Activated T-cell treated with anti-CD3 and anti-CD28 coated beads for 24 hours (primary cell): ENCODE data around the gene PHACTR3.
"Not testable (repeated sequence)": the region's sequence is repeated elsewhere in the genome, so short reads cannot be mapped to it uniquely, and the experiment has no call there.

Source experiments
- DNase-seq: peaks from one replicate; pipeline ENCODE4 v3.0.0-alpha.2; 2020; ENCODE audit warnings: low read depth

Gene PHACTR3

GRCh38 chr20:59589086-59589684 is 15.2 kb upstream of the PHACTR3 start:
- DNase-seq = no peak

DNA sequence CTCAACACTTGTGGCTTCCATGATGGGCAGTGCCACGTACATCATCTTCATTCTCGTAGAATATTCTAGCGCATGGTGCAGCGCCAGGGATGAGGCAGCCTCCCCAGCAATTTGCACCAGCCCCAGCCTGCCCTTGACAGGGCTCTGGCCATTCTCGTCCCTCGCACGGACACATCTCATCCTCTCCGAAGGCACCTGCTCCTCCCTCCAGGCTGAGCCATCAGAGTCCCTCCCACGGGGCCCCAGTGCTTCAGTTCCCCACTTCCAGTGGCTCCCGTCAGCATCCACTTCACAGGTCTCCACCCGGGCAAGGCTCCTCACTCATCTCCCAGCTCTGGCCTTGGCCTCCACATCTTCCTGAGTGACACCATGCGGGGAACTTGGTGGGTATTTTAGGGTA is 13.3 kb upstream of the PHACTR3 start:
- DNase-seq = no peak

GRCh38 chr20:59596690-59597089 is 7.7 kb upstream of the PHACTR3 start:
- DNase-seq = no peak

DNA sequence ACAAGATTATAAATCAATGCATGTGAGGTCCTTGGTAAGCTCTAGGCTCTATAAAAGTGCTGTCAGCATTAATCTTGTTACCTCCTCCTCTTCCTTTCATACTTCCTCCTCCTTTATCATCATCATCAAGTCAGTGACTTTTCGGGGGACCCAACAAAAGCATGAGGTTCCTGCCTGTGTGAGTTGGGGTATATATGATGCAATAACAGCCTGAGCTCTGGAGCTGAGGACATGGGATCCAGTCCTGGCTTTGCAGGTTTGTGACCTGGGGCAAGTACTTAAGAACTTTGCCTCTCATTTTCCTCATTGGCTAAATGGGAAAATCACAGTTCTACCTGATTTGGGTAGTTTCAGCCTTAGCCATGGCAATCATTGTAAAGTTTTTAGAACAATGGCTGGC is 7.1 kb upstream of the PHACTR3 start:
- DNase-seq = no peak

DNA sequence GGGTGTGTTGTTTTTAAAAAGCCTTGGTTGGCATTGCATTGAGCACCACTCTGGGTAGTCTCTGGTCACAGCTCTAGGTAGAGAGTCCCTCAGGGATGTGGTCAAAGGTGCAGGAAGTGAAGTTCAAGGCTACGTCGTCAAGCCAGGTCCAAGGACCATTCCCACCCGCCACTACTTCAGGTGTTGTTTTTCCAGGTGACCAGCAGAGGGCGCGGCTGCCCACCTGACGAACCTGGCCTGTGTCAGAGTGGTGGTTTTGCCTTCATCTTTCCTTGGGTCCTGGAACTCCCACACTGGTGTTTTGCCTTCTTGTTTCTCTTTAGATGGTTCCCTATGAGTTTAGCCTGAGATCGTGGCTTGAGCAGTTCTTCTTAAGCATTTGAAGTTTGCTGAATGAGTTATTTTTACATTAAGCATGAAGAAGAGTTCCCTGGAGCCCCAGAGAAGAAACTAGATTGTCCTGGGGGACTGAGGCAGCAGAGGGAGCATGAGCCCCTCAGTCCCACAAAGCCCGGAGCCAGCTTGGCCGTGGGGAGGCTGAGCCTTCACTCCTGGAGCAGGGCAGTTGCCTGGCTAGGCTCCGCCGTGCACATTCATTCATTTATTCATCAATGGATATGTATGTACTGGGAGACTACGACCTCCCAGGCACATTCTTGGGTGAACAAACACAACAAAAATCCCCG is 5.6 kb upstream of the PHACTR3 start:
- peak; percentile 2 for DNase-seq

- DNase-seq = no peak
Measured at GRCh38 chr20:59599941-59600340, 4.4 kb upstream of the PHACTR3 start.

DNA sequence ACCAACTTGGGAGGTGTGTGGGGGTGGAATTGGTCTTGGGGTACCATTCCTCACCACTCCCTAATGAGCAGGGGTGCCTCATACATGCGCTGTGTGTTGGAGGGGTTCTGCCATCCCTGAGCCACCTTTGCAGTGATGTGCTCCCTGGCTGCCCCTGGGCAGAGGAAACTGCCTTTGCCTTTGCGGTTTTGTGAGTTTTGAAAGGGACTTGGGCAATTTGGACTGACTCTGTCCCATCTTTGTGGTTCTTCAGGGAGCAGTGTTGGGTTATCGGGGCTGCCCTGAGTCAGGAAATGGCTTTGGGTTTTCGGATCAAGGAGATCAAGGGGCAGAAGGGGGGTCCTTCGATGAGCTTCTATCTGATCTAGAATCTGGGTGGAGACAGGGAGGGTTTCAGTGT is 3.9 kb upstream of the PHACTR3 start:
- no peak for DNase-seq

- DNase-seq = no peak
Measured at GRCh38 chr20:59602546-59603080, 1.7 kb upstream of the PHACTR3 start.

- no peak for DNase-seq
Measured at GRCh38 chr20:59603176-59603575, 1.2 kb upstream of the PHACTR3 start.

GRCh38 chr20:59604741-59605600 is 631 bp downstream of the PHACTR3 start:
- no peak for DNase-seq

GRCh38 chr20:59605601-59606364 is 1.4 kb downstream of the PHACTR3 start:
- no peak for DNase-seq

DNA sequence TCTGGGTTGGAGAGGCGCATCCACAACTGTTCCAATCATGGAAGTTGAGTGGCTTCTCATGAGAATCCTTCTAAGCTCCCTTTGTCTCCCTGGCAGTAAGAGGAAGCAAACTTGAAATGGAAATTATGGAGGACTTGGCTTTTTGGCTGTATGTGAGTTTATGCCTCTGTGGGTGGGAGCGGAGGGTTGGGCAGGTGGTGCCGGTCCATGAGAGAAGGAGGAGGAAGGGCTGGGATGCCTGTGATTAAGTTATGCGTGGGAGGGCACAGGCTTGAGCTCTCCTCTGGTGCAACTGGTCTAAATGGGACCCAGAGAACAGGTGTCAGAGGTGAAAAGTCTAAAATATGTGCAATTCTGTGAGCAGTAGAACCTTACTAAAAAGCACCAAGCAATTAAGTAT is 2.2 kb downstream of the PHACTR3 start:
- no peak for DNase-seq

- no peak for DNase-seq
Measured at GRCh38 chr20:59608396-59608795, 4.1 kb downstream of the PHACTR3 start.

- DNase-seq = no peak
Measured at GRCh38 chr20:59608871-59609270, 4.5 kb downstream of the PHACTR3 start.

- DNase-seq = no peak
Measured at GRCh38 chr20:59611286-59611685, 6.9 kb downstream of the PHACTR3 start.

DNA sequence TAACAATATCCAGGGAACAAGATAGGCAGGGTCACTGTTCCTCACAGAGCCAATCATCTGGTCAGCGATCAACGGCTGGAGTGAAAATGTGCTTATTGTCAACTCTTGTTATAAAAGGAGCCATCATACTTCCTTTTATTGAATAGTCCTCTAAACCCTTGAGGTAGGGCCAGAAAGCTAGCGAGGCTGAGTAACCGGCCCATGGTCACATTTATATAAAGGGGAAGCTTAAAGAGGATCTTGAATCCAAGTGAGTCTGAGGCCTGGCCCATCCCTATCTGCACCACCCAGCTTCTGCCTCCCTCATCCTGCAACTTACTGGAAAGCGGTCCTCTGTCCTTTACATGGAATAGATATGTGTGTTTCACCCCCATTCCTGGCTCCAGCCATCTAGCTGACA is 9.5 kb downstream of the PHACTR3 start:
- DNase-seq = no peak

DNA sequence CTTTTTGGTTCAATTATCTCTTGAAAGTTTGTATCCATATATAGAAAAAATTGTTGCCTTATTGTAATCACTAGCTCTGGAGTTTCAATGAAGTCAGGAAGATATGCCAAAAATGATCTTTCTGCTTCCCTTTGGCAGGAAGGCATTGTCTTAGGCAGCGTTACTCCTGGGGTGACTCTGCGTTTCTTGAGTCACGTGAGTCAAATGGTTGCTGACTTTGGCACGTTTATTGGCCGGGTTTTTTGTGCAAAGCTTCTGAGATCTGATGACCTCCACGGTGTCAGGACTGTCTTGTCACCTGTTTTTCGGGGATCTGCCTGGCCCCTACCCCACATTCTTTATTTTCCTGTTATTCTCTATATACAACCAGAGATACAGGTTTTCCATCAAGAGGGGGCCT is 10.4 kb downstream of the PHACTR3 start:
- no peak for DNase-seq

- DNase-seq = no peak
Measured at GRCh38 chr20:59616306-59616705, 12.0 kb downstream of the PHACTR3 start.

GRCh38 chr20:59617221-59617620 is 12.9 kb downstream of the PHACTR3 start:
- no peak for DNase-seq

- DNase-seq = no peak
Measured at GRCh38 chr20:59618131-59618530, 13.8 kb downstream of the PHACTR3 start.

DNA sequence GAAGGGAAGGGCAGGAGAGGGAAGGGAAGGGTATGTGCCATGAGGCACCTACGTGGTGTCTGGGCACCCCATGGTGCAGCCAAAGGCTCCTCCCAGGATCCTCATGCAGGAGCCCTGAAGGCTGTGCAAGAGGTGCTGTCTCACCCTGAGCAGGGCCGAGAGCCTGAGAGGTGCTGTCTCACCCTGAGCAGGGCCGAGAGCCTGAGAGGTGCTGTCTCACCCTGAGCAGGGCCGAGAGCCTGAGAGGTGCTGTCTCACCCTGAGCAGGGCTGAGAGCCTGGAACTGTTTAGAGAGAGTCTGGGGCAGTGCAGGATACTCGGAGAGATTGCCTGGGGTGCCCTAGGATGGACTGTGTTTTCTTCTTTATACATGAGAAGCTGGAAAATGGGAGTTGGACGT is 14.2 kb downstream of the PHACTR3 start:
- not testable (repeated sequence) for DNase-seq

DNA sequence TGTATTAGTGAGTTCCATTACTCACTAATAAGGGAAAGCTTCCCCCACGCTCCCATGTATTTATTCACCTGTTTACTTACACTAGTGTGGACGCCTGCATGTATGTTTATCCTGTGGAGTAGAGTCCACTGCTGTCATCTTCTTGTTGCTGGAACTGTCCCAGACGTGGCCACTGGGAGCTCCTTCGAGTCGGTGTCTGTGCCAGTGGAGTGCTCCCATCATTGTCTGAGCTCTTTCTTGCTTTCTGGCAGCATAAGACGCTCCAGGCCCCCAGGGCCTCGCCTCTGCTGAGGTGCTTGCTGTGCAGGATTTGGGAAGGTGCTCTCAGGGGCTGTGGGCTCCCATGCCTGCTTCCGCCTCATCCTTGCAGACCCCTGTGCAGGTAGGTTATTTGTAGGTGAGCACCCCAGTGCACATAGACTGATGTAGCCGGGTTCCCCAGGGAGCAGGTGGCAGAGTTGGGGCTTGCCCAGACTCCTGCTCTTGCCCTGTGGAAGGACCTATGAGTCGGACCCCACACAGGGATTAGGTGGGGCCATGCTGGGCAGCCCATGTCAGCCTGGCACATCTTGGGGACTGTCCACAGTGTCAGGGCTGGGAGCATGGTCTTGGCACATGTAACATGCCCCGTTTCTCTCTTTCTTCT is 16.6 kb downstream of the PHACTR3 start:
- DNase-seq = no peak
